Neural progenitor cell (in vitro differentiated cells): ENCODE data around the gene PPM1L. TPM values are rescaled to one million over a fixed set of nuclear protein-coding genes. Genes with fewer than 3 reads are reported as not detected.

Source experiments
- DNase-seq: peaks from one replicate; pipeline ENCODE4 v3.0.0-alpha.2; 2016; ENCODE audit warnings: low spot score
- H2AFZ ChIP-seq: fragments of 200-600 bp; sonication (generic); replicated peaks from 2 replicates; pipeline ENCODE4 v1.6.1; 2016; ENCODE audit warnings: antibody characterized with exemption
- H3F3A ChIP-seq: fragments of 200-600 bp; sonication (generic); 2 replicates; pipeline ENCODE4 v1.6.1; 2016; ENCODE audit warnings: antibody characterized with exemption, low read depth
- H3K27ac ChIP-seq: fragments of 200-600 bp; sonication (generic); 2 replicates; pipeline ENCODE4 v1.5.1; 2016; ENCODE audit warnings: mild to moderate bottlenecking
- H3K27me3 ChIP-seq: fragments of 200-600 bp; sonication (generic); 2 replicates; pipeline ENCODE4 v1.6.1; 2016; ENCODE audit warnings: mild to moderate bottlenecking, moderate library complexity
- H3K36me3 ChIP-seq: fragments of 200-600 bp; sonication (generic); 2 replicates; pipeline ENCODE4 v1.5.1; 2016
- H3K4me1 ChIP-seq: fragments of 200-600 bp; sonication (generic); 2 replicates; pipeline ENCODE4 v1.6.1; 2016; ENCODE audit warnings: mixed run types
- H3K4me2 ChIP-seq: fragments of 200-600 bp; sonication (generic); 2 replicates; pipeline ENCODE4 v1.6.1; 2016
- H3K4me3 ChIP-seq: fragments of 200-600 bp; sonication (generic); 2 replicates; pipeline ENCODE4 v1.5.1; 2016
- H3K79me2 ChIP-seq: fragments of 200-600 bp; sonication (generic); 2 replicates; pipeline ENCODE4 v1.6.1; 2016; ENCODE audit warnings: low read depth
- H3K9ac ChIP-seq: fragments of 200-600 bp; sonication (generic); 2 replicates; pipeline ENCODE4 v1.6.1; 2016
- H3K9me3 ChIP-seq: fragments of 200-600 bp; sonication (generic); 2 replicates; pipeline ENCODE4 v1.5.1; 2016; ENCODE audit warnings: low read depth
- H4K20me1 ChIP-seq: fragments of 200-600 bp; sonication (generic); 2 replicates; pipeline ENCODE4 v1.6.1; 2016; ENCODE audit warnings: low read depth
- H3K27ac Mint-ChIP-seq: 3 replicates; pipeline ENCODE4 v1.8.0; 2021; ENCODE audit warnings: mixed read lengths
- H3K27me3 Mint-ChIP-seq: 2 replicates; pipeline ENCODE4 v1.8.0; 2022; ENCODE audit warnings: low read depth, mild to moderate bottlenecking, inconsistent platforms, moderate library complexity, mixed read lengths; ENCODE audit not compliant: insufficient read depth
- H3K36me3 Mint-ChIP-seq: 3 replicates; pipeline ENCODE4 v1.8.0; 2021; ENCODE audit warnings: mixed read lengths
- H3K4me1 Mint-ChIP-seq: 3 replicates; pipeline ENCODE4 v1.8.0; 2021; ENCODE audit warnings: mixed read lengths
- H3K4me3 Mint-ChIP-seq: 3 replicates; pipeline ENCODE4 v1.8.0; 2021; ENCODE audit warnings: mild to moderate bottlenecking, moderate library complexity, mixed read lengths
- H3K9me3 Mint-ChIP-seq: 3 replicates; pipeline ENCODE4 v1.8.0; 2020; ENCODE audit warnings: mixed read lengths
- CTCF ChIP-seq: fragments of 200-600 bp; sonication (generic); IDR thresholded peaks from 2 replicates; pipeline ENCODE4 v1.5.1; 2017; ENCODE audit warnings: antibody characterized with exemption, mild to moderate bottlenecking
- EZH2 ChIP-seq: fragments of 200-600 bp; sonication (generic); IDR thresholded peaks from 2 replicates; pipeline ENCODE4 v1.6.1; 2017; ENCODE audit warnings: antibody characterized with exemption, mild to moderate bottlenecking, moderate library complexity
- EZH2phosphoT487 ChIP-seq: fragments of 200-600 bp; sonication (generic); IDR thresholded peaks from 2 replicates; pipeline ENCODE4 v1.6.1; 2017; ENCODE audit warnings: antibody characterized with exemption
- total RNA-seq: library from RNA; depleted of rRNA; stranded (reverse); fragments of >200 nt; gene quantifications from 2 replicates; pipeline ENCODE4 v1.2.3, GENCODE V29; 2015; ENCODE audit warnings: low replicate concordance

Gene PPM1L
- total RNA-seq, 1 donor from 2014 or later = 16.5 TPM

GRCh38 chr3:160904691-160905090 lies 148.7 kb downstream of the PPM1L start:
- Histone ChIP-seq H3F3A (no peaks in the 10 kb centered on the region), H3K4me2 (no peak overlapping the region), H3K9me3 (peaks cover 4% of the 10 kb centered on the region), H2AFZ (no peak overlapping the region), H3K4me3 (no peak overlapping the region), H3K36me3 (no peaks in the 10 kb centered on the region), H3K4me1 (peaks cover 4% of the 10 kb centered on the region), H4K20me1 (no peaks in the 10 kb centered on the region), H3K27ac (no peak overlapping the region), H3K79me2 (peaks cover 8% of the 10 kb centered on the region), H3K9ac (no peak overlapping the region), H3K27me3 (no peaks in the 10 kb centered on the region)
- Mint-ChIP-seq H3K36me3 (no peaks in the 10 kb centered on the region), H3K27me3 (no peaks in the 10 kb centered on the region), H3K4me1 (no peaks in the 10 kb centered on the region), H3K4me3 (no peak overlapping the region), H3K9me3 (no peaks in the 10 kb centered on the region), H3K27ac (no peak overlapping the region)
- TF ChIP-seq EZH2 (no peak), EZH2phosphoT487 (no peak), CTCF (no peak)
- DNase-seq = no peak

DNA sequence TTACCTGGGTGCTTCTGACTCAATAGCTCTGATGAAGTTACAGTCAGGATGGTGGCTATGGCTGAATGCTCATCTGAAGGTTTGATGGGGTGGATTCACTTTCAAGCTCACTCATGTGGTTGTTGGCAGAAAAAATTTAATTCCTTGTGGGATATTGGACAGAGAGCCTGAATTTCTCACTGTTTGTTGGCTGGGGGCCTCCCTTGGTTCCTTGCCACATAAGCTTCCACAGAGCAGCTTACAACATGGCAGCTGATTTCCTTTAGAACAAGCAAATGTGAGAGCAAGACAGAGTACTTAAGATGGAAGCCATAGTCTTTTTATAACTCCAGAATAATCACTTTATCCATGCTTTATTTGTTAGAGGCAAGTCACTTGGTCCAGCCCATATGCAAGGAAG lies 150.6 kb downstream of the PPM1L start:
- Mint-ChIP-seq H3K27me3 (no peaks in the 10 kb centered on the region), H3K9me3 (no peaks in the 10 kb centered on the region), H3K4me3 (no peak overlapping the region), H3K36me3 (no peaks in the 10 kb centered on the region), H3K27ac (no peak overlapping the region), H3K4me1 (no peaks in the 10 kb centered on the region)
- H3K79me2 ChIP-seq = no peaks in the 10 kb centered on the region
- no peaks in the 10 kb centered on the region for H4K20me1 ChIP-seq
- H3K9ac ChIP-seq = no peak overlapping the region
- no peaks in the 10 kb centered on the region for H3K27me3 ChIP-seq
- no peaks in the 10 kb centered on the region for H3F3A ChIP-seq
- no peak for DNase-seq
- H3K4me2 ChIP-seq = no peak overlapping the region
- H3K9me3 ChIP-seq = peaks cover 4% of the 10 kb centered on the region
- no peak overlapping the region for H3K27ac ChIP-seq
- no peaks in the 10 kb centered on the region for H3K4me1 ChIP-seq
- no peak for TF ChIP-seq CTCF
- no peak for TF ChIP-seq EZH2phosphoT487
- TF ChIP-seq EZH2 = no peak
- no peaks in the 10 kb centered on the region for H3K36me3 ChIP-seq
- H2AFZ ChIP-seq = no peak overlapping the region
- no peak overlapping the region for H3K4me3 ChIP-seq

DNA sequence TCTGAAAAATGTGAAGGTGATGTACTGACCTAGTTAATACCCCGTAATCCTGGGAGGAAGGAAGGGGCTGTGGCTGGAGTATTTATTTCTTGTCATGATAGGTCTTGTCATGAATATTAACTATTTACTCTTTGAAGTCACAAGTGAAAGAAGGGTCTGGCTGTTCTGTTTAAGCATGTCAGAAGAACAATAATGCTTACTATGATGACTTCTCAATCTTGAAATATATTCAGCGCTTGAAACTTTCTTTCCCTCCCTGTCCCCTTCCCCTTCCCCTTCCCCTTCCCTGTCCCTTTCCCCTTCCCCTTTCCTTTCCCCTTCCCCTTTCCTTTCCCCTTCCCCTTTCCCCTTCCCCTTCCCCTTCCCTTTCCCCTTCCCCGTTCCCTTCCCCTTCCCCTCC lies 153.9 kb downstream of the PPM1L start:
- no peaks in the 10 kb centered on the region for H3K4me1 Mint-ChIP-seq
- DNase-seq = no peak
- H3K4me2 ChIP-seq = no peak overlapping the region
- H3K79me2 ChIP-seq = no peaks in the 10 kb centered on the region
- no peaks in the 10 kb centered on the region for H3F3A ChIP-seq
- H2AFZ ChIP-seq = no peak overlapping the region
- no peaks in the 10 kb centered on the region for H4K20me1 ChIP-seq
- H3K27me3 Mint-ChIP-seq = no peaks in the 10 kb centered on the region
- H3K36me3 Mint-ChIP-seq = no peaks in the 10 kb centered on the region
- no peaks in the 10 kb centered on the region for H3K4me1 ChIP-seq
- no peaks in the 10 kb centered on the region for H3K36me3 ChIP-seq
- H3K9ac ChIP-seq = no peak overlapping the region
- H3K27ac ChIP-seq = no peak overlapping the region
- no peak overlapping the region for H3K4me3 ChIP-seq
- TF ChIP-seq EZH2 (no peak), CTCF (no peak), EZH2phosphoT487 (no peak)
- H3K9me3 ChIP-seq = peaks cover 4% of the 10 kb centered on the region
- no peak overlapping the region for H3K4me3 Mint-ChIP-seq
- peaks cover 5% of the 10 kb centered on the region for H3K9me3 Mint-ChIP-seq
- H3K27ac Mint-ChIP-seq = no peak overlapping the region
- H3K27me3 ChIP-seq = no peaks in the 10 kb centered on the region

- no peaks in the 10 kb centered on the region for H4K20me1 ChIP-seq
- H3K9ac ChIP-seq = no peak overlapping the region
- H3K36me3 ChIP-seq = no peaks in the 10 kb centered on the region
- H3K79me2 ChIP-seq = no peaks in the 10 kb centered on the region
- DNase-seq = no peak
- Mint-ChIP-seq H3K27ac (no peak overlapping the region), H3K4me3 (no peak overlapping the region), H3K36me3 (no peaks in the 10 kb centered on the region), H3K4me1 (no peaks in the 10 kb centered on the region), H3K9me3 (peaks cover 7% of the 10 kb centered on the region), H3K27me3 (no peaks in the 10 kb centered on the region)
- no peaks in the 10 kb centered on the region for H3F3A ChIP-seq
- H3K27me3 ChIP-seq = no peaks in the 10 kb centered on the region
- no peak overlapping the region for H3K4me3 ChIP-seq
- no peak overlapping the region for H3K27ac ChIP-seq
- H3K9me3 ChIP-seq = no peaks in the 10 kb centered on the region
- no peaks in the 10 kb centered on the region for H3K4me1 ChIP-seq
- no peak overlapping the region for H3K4me2 ChIP-seq
- H2AFZ ChIP-seq = no peak overlapping the region
- TF ChIP-seq EZH2phosphoT487 (no peak), CTCF (no peak), EZH2 (no peak)
Measured at GRCh38 chr3:160911411-160911810, 155.4 kb downstream of the PPM1L start.
